ENCODE measurements around the gene SURF4. TPM values are rescaled to one million over a fixed set of nuclear protein-coding genes. Genes with fewer than 3 reads are reported as not detected.
"Not testable (repeated sequence)": the region's sequence is repeated elsewhere in the genome, so short reads cannot be mapped to it uniquely, and the experiment has no call there.

The SURF4 gene
- total RNA-seq, 1 donor from 2014 or later = 169 TPM

- no peak overlapping the region for H3K4me3 Mint-ChIP-seq (ENCODE audit: unreplicated experiment)
- no peak overlapping the region for H3K27ac Mint-ChIP-seq (ENCODE audit: unreplicated experiment)
- peaks cover 17% of the 10 kb centered on the region for H3K4me1 Mint-ChIP-seq (ENCODE audit: unreplicated experiment)
- TF ChIP-seq CTCF (IDR thresholded peaks at IDR 0.05; ENCODE audit: unreplicated experiment) = no peak
- DNase-seq (ENCODE audit: low spot score) = no peak
- no peaks in the 10 kb centered on the region for H3K9me3 Mint-ChIP-seq (ENCODE audit: unreplicated experiment)
- peaks cover 29% of the 10 kb centered on the region for H3K36me3 Mint-ChIP-seq (ENCODE audit: low read depth, unreplicated experiment)
- no peaks in the 10 kb centered on the region for H3K27me3 Mint-ChIP-seq (ENCODE audit: unreplicated experiment)
Measured at GRCh38 chr9:133331221-133331620, 44.6 kb downstream of the SURF4 start.

GRCh38 chr9:133329306-133330156 is 46.3 kb downstream of the SURF4 start:
- H3K9me3 Mint-ChIP-seq (ENCODE audit: unreplicated experiment); H3K27me3 Mint-ChIP-seq (ENCODE audit: unreplicated experiment); H3K27ac Mint-ChIP-seq (ENCODE audit: unreplicated experiment); H3K4me3 Mint-ChIP-seq (ENCODE audit: unreplicated experiment); DNase-seq (ENCODE audit: low spot score); H3K4me1 Mint-ChIP-seq (ENCODE audit: unreplicated experiment): not testable (repeated sequence)
- TF ChIP-seq CTCF (IDR thresholded peaks at IDR 0.05; ENCODE audit: unreplicated experiment) = peak; percentile 64
- peaks cover 26% of the 10 kb centered on the region for H3K36me3 Mint-ChIP-seq (ENCODE audit: low read depth, unreplicated experiment)

GRCh38 chr9:133327834-133328484 is 47.9 kb downstream of the SURF4 start:
- H3K36me3 Mint-ChIP-seq (ENCODE audit: low read depth, unreplicated experiment) = peaks cover 21% of the 10 kb centered on the region
- H3K9me3 Mint-ChIP-seq (ENCODE audit: unreplicated experiment) = peaks cover 4% of the 10 kb centered on the region
- H3K27ac Mint-ChIP-seq (ENCODE audit: unreplicated experiment) = no peak overlapping the region
- TF ChIP-seq CTCF (IDR thresholded peaks at IDR 0.05; ENCODE audit: unreplicated experiment) = no peak
- no peaks in the 10 kb centered on the region for H3K4me1 Mint-ChIP-seq (ENCODE audit: unreplicated experiment)
- no peaks in the 10 kb centered on the region for H3K27me3 Mint-ChIP-seq (ENCODE audit: unreplicated experiment)
- no peak overlapping the region for H3K4me3 Mint-ChIP-seq (ENCODE audit: unreplicated experiment)
- no peak for DNase-seq (ENCODE audit: low spot score)

- H3K4me3 Mint-ChIP-seq (ENCODE audit: unreplicated experiment); DNase-seq (ENCODE audit: low spot score); H3K9me3 Mint-ChIP-seq (ENCODE audit: unreplicated experiment); H3K27ac Mint-ChIP-seq (ENCODE audit: unreplicated experiment); H3K27me3 Mint-ChIP-seq (ENCODE audit: unreplicated experiment); H3K4me1 Mint-ChIP-seq (ENCODE audit: unreplicated experiment): not testable (repeated sequence)
- H3K36me3 Mint-ChIP-seq (ENCODE audit: low read depth, unreplicated experiment) = peaks cover 15% of the 10 kb centered on the region
Measured at GRCh38 chr9:133327021-133327420, 48.8 kb downstream of the SURF4 start.

GRCh38 chr9:133323991-133324703 is 51.7 kb downstream of the SURF4 start:
- Mint-ChIP-seq H3K27me3 (ENCODE audit: unreplicated experiment) (peaks cover 8% of the 10 kb centered on the region), H3K36me3 (ENCODE audit: low read depth, unreplicated experiment) (peaks cover 5% of the 10 kb centered on the region), H3K4me3 (ENCODE audit: unreplicated experiment) (peak overlapping the region; percentile 8), H3K9me3 (ENCODE audit: unreplicated experiment) (peaks cover 4% of the 10 kb centered on the region), H3K27ac (ENCODE audit: unreplicated experiment) (no peak overlapping the region), H3K4me1 (ENCODE audit: unreplicated experiment) (peaks cover 3% of the 10 kb centered on the region)
- TF ChIP-seq CTCF (IDR thresholded peaks at IDR 0.05; ENCODE audit: unreplicated experiment) = no peak
- DNase-seq (ENCODE audit: low spot score) = no peak

Data from endothelial cell (in vitro differentiated cells).